Measurements from ENCODE around the gene GZMH. TPM values are rescaled to one million over a fixed set of nuclear protein-coding genes. Genes with fewer than 3 reads are reported as not detected.
"Not testable (repeated sequence)": the region's sequence is repeated elsewhere in the genome, so short reads cannot be mapped to it uniquely, and the experiment has no call there.

GZMH gene
- total RNA-seq (2014; rRNA removed; shearing (Covaris generic)): not detected in 2 replicates

DNA sequence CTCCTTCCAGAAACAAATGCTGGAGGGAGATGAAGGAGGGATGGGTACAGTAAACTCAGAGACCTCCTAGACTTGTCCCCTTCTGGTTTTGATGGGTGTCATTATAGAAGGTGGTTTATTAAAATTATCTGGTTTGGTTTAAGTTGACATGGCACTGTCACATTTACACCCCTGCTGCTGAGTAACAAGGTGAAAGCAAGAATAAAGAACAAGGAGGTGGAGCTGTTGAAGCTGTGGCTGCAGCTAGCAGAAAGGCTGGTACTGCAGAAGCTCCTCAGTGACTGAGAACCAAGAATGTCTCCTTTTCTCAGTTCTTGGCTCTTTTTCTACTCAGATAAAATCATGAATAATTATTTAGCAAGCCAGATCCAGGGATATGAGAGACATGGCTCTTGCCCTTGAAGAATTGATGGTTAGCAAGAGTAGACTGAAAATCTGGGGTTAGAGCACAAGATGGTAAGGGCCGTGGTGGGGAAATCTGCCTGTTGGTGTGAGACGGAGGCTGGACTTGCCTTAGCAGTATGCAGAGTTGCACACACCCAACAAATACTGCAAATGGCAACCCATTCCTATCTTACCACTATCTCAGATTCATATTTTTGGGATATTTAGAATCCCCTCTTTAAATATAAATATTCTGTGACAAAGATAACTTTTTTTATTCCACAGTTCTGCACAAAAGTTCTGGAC, at the start of gene GZMH:
TSS of gene GZMH (minus strand) at position 31 of the 690 bp plus-strand sequence. CDS start 72 bp downstream, outside the sequence.
- Histone ChIP-seq H3K36me3 (replicated peaks; ENCODE audit: control insufficient read depth, insufficient read depth, low read length) (no peaks in the 10 kb centered on the region), H3K4me3 (ENCODE audit: insufficient read depth, low read depth, low read length) (no peak within 1 kb of the TSS)

GRCh38 chr14:24648361-24648760, 38.9 kb upstream of the GZMH start:
- DNase-seq; H3K36me3 ChIP-seq (replicated peaks; ENCODE audit: control insufficient read depth, insufficient read depth, low read length); H3K27me3 ChIP-seq (ENCODE audit: control insufficient read depth, insufficient read depth, low read length); H3K4me3 ChIP-seq (ENCODE audit: insufficient read depth, low read depth, low read length): not testable (repeated sequence)

More for the DNA sequence above, at the start of gene GZMH:
- H3K27me3 ChIP-seq (ENCODE audit: control insufficient read depth, insufficient read depth, low read length): no peaks in the 10 kb centered on the region
- no peak for DNase-seq

DNA sequence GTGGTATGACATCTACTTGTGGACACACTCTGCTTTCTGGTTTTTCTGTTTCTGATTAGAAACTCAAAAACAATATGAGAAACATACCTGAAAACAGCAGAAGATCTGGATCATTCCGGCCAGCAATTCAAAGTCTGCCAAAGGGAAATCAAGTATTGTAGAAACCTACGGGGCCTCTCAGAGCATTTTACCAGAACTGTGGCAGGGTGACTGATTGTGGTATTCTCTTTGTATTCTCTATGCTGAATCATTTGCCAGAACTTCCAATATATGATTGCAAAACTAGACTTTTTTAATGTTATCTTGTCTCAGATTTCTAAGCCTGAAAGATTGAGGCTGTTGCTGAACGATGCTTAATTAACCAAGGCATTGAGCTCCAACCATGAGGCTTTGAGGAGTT, 30.4 kb upstream of the GZMH start:
- DNase-seq: no peak
- H3K4me3 ChIP-seq (ENCODE audit: insufficient read depth, low read depth, low read length): no peak overlapping the region

GRCh38 chr14:24639270-24639669, 29.8 kb upstream of the GZMH start:
- H3K27me3 ChIP-seq (ENCODE audit: control insufficient read depth, insufficient read depth, low read length): no peaks in the 10 kb centered on the region
- no peaks in the 10 kb centered on the region for H3K36me3 ChIP-seq (replicated peaks; ENCODE audit: control insufficient read depth, insufficient read depth, low read length)
- no peak for DNase-seq
- no peak overlapping the region for H3K4me3 ChIP-seq (ENCODE audit: insufficient read depth, low read depth, low read length)

More for the DNA sequence above, 30.4 kb upstream of the GZMH start:
- no peaks in the 10 kb centered on the region for H3K36me3 ChIP-seq (replicated peaks; ENCODE audit: control insufficient read depth, insufficient read depth, low read length)
- H3K27me3 ChIP-seq (ENCODE audit: control insufficient read depth, insufficient read depth, low read length): no peaks in the 10 kb centered on the region

- Histone ChIP-seq H3K27me3 (ENCODE audit: control insufficient read depth, insufficient read depth, low read length) (no peaks in the 10 kb centered on the region), H3K4me3 (ENCODE audit: insufficient read depth, low read depth, low read length) (no peak within 1 kb of the TSS), H3K36me3 (replicated peaks; ENCODE audit: control insufficient read depth, insufficient read depth, low read length) (no peaks in the 10 kb centered on the region)
- DNase-seq: no peak
Observed at GRCh38 chr14:24634158-24634557, 24.7 kb upstream of the GZMH start, which contains the start of gene GZMB. Gene GZMB (minus strand): TSS chr14:24634190. CDS start chr14:24634160, 30 bp downstream.

- no peaks in the 10 kb centered on the region for H3K27me3 ChIP-seq (ENCODE audit: control insufficient read depth, insufficient read depth, low read length)
- DNase-seq: no peak
- H3K36me3 ChIP-seq (replicated peaks; ENCODE audit: control insufficient read depth, insufficient read depth, low read length): no peaks in the 10 kb centered on the region
- no peak overlapping the region for H3K4me3 ChIP-seq (ENCODE audit: insufficient read depth, low read depth, low read length)
Observed at GRCh38 chr14:24633353-24633752, 23.9 kb upstream of the GZMH start.

- no peaks in the 10 kb centered on the region for H3K27me3 ChIP-seq (ENCODE audit: control insufficient read depth, insufficient read depth, low read length)
Observed at GRCh38 chr14:24632761-24633160, 23.3 kb upstream of the GZMH start.

GRCh38 chr14:24632336-24632735, 22.9 kb upstream of the GZMH start:
- Histone ChIP-seq H3K36me3 (replicated peaks; ENCODE audit: control insufficient read depth, insufficient read depth, low read length) (no peaks in the 10 kb centered on the region), H3K4me3 (ENCODE audit: insufficient read depth, low read depth, low read length) (no peak overlapping the region)

More at GRCh38 chr14:24632761-24633160, 23.3 kb upstream of the GZMH start:
- DNase-seq: no peak
- Histone ChIP-seq H3K36me3 (replicated peaks; ENCODE audit: control insufficient read depth, insufficient read depth, low read length) (no peaks in the 10 kb centered on the region), H3K4me3 (ENCODE audit: insufficient read depth, low read depth, low read length) (no peak overlapping the region)

DNA sequence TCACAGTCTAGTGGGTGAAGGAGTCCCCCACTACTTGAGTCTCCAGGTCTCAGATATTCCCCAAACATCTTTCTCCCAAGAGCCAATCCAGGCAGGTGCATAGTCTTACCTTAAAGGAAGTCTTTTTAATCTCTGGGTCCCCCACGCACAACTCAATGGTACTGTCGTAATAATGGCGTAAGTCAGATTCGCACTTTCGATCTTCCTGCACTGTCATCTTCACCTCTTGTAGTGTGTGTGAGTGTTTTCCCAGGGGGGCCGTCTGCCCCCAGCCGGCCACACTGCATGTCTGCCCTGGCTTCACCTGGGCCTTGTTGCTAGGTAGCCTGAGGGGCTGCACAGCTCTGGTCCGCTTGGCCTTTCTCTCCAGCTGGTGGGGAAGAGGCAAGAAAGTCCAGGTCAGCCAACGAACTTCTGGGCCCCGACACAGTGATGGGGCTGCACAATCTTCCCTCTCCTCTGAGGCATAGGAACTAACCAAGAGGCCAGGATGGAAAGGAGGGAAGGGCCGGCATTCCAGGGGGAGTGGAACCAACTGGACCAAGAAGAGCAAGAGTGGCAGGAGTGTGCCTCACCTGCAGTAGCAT, 22.4 kb upstream of the GZMH start:
- DNase-seq: no peak
- Histone ChIP-seq H3K4me3 (ENCODE audit: insufficient read depth, low read depth, low read length) (no peak overlapping the region), H3K36me3 (replicated peaks; ENCODE audit: control insufficient read depth, insufficient read depth, low read length) (no peaks in the 10 kb centered on the region), H3K27me3 (ENCODE audit: control insufficient read depth, insufficient read depth, low read length) (no peaks in the 10 kb centered on the region)

More at GRCh38 chr14:24632336-24632735, 22.9 kb upstream of the GZMH start:
- no peak for DNase-seq
- no peaks in the 10 kb centered on the region for H3K27me3 ChIP-seq (ENCODE audit: control insufficient read depth, insufficient read depth, low read length)

GRCh38 chr14:24630872-24631477, 21.5 kb upstream of the GZMH start:
- H3K4me3 ChIP-seq (ENCODE audit: insufficient read depth, low read depth, low read length): no peak overlapping the region
- DNase-seq: no peak
- no peaks in the 10 kb centered on the region for H3K27me3 ChIP-seq (ENCODE audit: control insufficient read depth, insufficient read depth, low read length)
- H3K36me3 ChIP-seq (replicated peaks; ENCODE audit: control insufficient read depth, insufficient read depth, low read length): no peaks in the 10 kb centered on the region

DNA sequence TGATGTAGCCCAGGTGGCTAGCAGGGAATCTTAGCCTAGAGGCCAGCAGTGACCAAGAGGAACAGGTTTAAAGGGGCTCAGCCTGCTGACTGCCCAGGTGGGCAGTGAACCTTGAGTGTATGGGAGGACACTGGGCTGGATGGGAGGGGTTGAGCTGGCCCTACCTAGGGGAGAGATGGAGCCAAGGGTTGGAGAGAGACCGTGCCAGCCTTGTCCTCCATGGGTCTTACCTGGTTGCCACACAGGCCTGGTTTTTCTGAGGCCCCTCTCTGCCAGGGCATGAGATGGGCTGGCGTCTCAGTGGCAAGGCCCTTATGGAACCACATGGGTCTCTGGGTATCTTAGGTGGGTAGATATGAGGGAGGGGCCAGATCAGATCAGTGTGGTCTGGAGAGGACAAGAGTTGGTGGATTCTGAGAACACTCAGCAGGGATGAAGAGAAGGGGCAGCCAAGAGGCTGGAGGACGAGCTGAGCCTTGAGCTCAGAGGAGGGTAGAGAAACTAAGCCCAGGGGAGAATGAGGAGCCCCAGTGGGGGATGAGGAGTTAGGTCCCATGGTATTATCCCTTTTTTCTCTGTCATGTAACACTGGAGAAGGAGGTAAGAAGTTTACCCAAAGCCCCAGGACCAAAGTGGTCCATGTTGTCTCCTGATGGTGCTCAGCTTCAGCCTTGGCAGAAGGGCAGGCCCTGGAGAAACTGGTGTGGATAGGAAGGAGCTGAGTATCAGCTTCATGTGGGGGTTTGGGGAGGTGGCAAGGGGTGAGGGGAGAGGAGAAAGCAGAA, 20.8 kb upstream of the GZMH start:
- H3K27me3 ChIP-seq (ENCODE audit: control insufficient read depth, insufficient read depth, low read length): no peaks in the 10 kb centered on the region
- no peak for DNase-seq
- no peaks in the 10 kb centered on the region for H3K36me3 ChIP-seq (replicated peaks; ENCODE audit: control insufficient read depth, insufficient read depth, low read length)

DNA sequence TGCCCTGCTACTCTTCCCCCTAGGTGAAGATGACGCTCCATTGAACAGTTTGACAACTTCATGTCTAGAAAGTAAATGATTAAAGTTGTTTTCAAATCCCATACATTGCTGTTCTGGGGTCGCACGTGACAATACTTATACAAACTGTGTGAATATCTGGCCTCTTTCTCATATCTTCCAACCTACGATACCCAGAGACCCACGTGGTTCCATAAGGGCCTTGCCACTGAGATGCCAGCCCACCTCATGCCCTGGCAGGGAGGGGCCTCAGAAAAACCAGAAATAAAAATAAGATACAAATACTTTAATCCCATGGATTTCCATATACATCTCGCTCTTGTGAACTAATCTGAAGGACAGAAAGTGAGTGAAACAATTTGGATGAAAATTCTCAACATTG, 20.0 kb upstream of the GZMH start:
- Histone ChIP-seq H3K4me3 (ENCODE audit: insufficient read depth, low read depth, low read length) (no peak overlapping the region), H3K27me3 (ENCODE audit: control insufficient read depth, insufficient read depth, low read length) (no peaks in the 10 kb centered on the region), H3K36me3 (replicated peaks; ENCODE audit: control insufficient read depth, insufficient read depth, low read length) (no peaks in the 10 kb centered on the region)
- no peak for DNase-seq

More for the DNA sequence above, 20.8 kb upstream of the GZMH start:
- H3K4me3 ChIP-seq (ENCODE audit: insufficient read depth, low read depth, low read length): no peak overlapping the region

GRCh38 chr14:24613747-24614146, 4.3 kb upstream of the GZMH start:
- Histone ChIP-seq H3K4me3 (ENCODE audit: insufficient read depth, low read depth, low read length) (no peak overlapping the region), H3K27me3 (ENCODE audit: control insufficient read depth, insufficient read depth, low read length) (no peaks in the 10 kb centered on the region), H3K36me3 (replicated peaks; ENCODE audit: control insufficient read depth, insufficient read depth, low read length) (no peaks in the 10 kb centered on the region)
- DNase-seq: no peak

- DNase-seq: no peak
- Histone ChIP-seq H3K36me3 (replicated peaks; ENCODE audit: control insufficient read depth, insufficient read depth, low read length) (no peaks in the 10 kb centered on the region), H3K27me3 (ENCODE audit: control insufficient read depth, insufficient read depth, low read length) (no peaks in the 10 kb centered on the region), H3K4me3 (ENCODE audit: insufficient read depth, low read depth, low read length) (no peak overlapping the region)
Observed at GRCh38 chr14:24613241-24613640, 3.8 kb upstream of the GZMH start.
